Stomach (tissue), 9 donors: Measurements from ENCODE around the gene ASAP2. TPM values are rescaled to one million over a fixed set of nuclear protein-coding genes. Genes with fewer than 3 reads are reported as not detected.

ENCODE experiments used
- DNase-seq, 2 donors: peaks; one replicate each; pipeline versions ENCODE4 v3.0.0 to v3.0.0-alpha.2; 2013 to 2019
- H3K27ac ChIP-seq, 5 donors: fragments of 200-600 bp in 4 of 5; sonication (generic) in 4 of 5; one replicate each; pipeline ENCODE4 v1.5.1; 2013 to 2019; ENCODE audit warnings: mild to moderate bottlenecking in 1 of 5, moderate library complexity in 1 of 5
- H3K27me3 ChIP-seq, 3 donors: fragments of 200-600 bp; sonication (generic); one replicate each; pipeline ENCODE4 v1.5.1; 2017 to 2019; ENCODE audit warnings: mixed run types in 1 of 3
- H3K36me3 ChIP-seq, 4 donors: fragments of 200-600 bp; sonication (generic); 1 replicate in 3 of 4; 2 replicates in 1 of 4; pipeline ENCODE4 v1.5.1; 2016 to 2019
- H3K4me1 ChIP-seq, 4 donors: fragments of 200-600 bp; sonication (generic); one replicate each; pipeline ENCODE4 v1.5.1; 2016 to 2019
- H3K4me3 ChIP-seq, 4 donors: fragments of 200-600 bp; sonication (generic) in 3 of 4; one replicate each; pipeline ENCODE4 v1.5.1; 2016 to 2019; ENCODE audit warnings: mild to moderate bottlenecking in 1 of 4
- H3K9me3 ChIP-seq, 4 donors: fragments of 200-600 bp; sonication (generic); one replicate each; pipeline ENCODE4 v1.5.1; 2016 to 2019
- EP300 ChIP-seq: sonication (generic); formaldehyde crosslinking; IDR thresholded peaks from one replicate; pipeline ENCODE4 v1.6.1; 2017; ENCODE audit warnings: antibody characterized with exemption
- POLR2A ChIP-seq, 4 donors: fragments of 450-650 bp; IDR thresholded peaks; one replicate each; pipeline ENCODE4 v1.6.1; 2016; ENCODE audit warnings: antibody characterized with exemption in 4 of 4, control low read depth in 2 of 4, mild to moderate bottlenecking in 1 of 4, moderate library complexity in 1 of 4
- POLR2AphosphoS5 ChIP-seq, 3 donors: sonication (generic); formaldehyde crosslinking; IDR thresholded peaks; one replicate each; pipeline ENCODE4 v1.6.1; 2016; ENCODE audit warnings: antibody characterized with exemption in 3 of 3
- WGBS, 5 donors: extraction: QIAGEN DNeasy Blood & Tissue Kit in 3 of 5; methylation state at CpG; one replicate each; pipeline versions ENCODE4 v1.1.5 to v1.1.7; 2013 to 2018; 5-methylcytosine and 5-hydroxymethylcytosine counted together
- intact Hi-C: fragments of 100-400 bp; cut with DNase I; formaldehyde crosslinking; loops from one replicate; pipeline ENCODE4 v1.15.1; 2023; ENCODE audit warnings: low total_unique reads
- polyA plus RNA-seq, 3 donors: library from polyadenylated mRNA; stranded (reverse); fragments of 200-250 nt; gene quantifications; one replicate each; pipeline ENCODE4 v1.2.3, GENCODE V29; 2013
- total RNA-seq, 5 donors: library from RNA; depleted of rRNA; stranded (reverse); fragments of >200 nt; gene quantifications; one replicate each; pipeline versions ENCODE4 v1.1.0 to v1.2.3, GENCODE V29; 2014 to 2016
- TF ChIP-seq, protein P1 (sequence below), 7 experiments: fragments of 450-650 bp in 4 of 7; fragments of 200-600 bp in 3 of 7; sonication (generic) in 3 of 7; IDR thresholded peaks; one replicate each; pipeline ENCODE4 v1.5.1; 2016 to 2019; ENCODE audit warnings: antibody characterized with exemption in 7 of 7, control low read depth in 2 of 7, mild to moderate bottlenecking in 1 of 7
- donor health status: healthy with polysubstance abuse.
- donor health status: Bipolar disorder and iron deficiency.
- donor health status: healthy.

The ASAP2 gene
- total and polyA plus RNA-seq, 8 donors: 9.7 to 55.4 (median 33.7) TPM

DNA sequence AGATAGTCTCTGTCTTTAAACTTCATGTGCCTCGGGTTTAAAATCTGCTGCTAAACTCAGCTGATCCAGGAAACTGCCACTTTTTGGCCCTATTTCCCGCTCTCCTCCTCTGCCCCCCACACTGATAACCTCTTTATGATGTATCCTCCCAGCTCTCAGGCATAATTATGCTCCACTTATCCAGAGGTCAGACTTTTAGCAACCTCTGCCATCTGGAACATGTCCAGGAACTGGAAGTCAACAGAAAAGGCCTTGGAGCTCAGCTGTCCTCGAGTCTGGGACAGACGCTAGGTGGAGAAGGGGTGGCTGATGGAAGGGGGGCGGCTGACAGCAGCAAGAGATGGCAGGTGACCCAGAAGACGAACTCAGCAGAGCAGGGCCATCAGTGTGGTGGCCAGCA, 41.2 kb downstream of the ASAP2 start:
- Histone ChIP-seq H3K27me3 (no peaks in the 10 kb centered on the region), H3K4me1 (peaks cover 37 to 91% (median 65%) of the 10 kb centered on the region in 4 donors), H3K27ac (peak overlapping the region; percentile 4 to 78 (median 43)), H3K9me3 (no peaks in the 10 kb centered on the region), H3K4me3 (no peak overlapping the region), H3K36me3 (no peaks in the 10 kb centered on the region)
- no peak for TF ChIP-seq EP300
- peak in 1 of 3 donors; percentile 32 for TF ChIP-seq POLR2AphosphoS5 (IDR thresholded peaks at IDR 0.05)
- intact Hi-C loops: no loop called here
- peak in 1 of 2 donors; percentile 52 for DNase-seq
- 29 to 45% (median 36%) methylated on average over 6 of the region's 6 CpGs for WGBS, 5 donors

DNA sequence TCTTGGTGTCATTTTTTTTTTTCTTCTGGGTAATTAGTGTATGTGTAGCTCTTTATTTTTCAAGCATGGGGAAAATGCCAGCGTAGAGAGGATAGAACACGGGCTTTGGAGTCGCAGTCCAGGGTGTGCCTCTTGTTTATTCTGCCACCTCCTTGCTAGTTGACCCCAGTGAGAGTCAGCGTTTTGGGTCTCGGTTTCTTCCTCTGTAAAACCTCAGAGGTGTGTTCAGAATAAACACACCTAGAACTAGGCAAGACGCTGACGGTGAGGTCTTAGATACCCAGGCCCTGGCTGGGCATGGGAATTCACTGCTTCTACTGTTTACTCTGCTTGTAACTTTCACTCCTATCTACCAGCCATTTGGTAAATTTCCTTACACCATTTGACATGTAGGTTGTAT, 41.8 kb downstream of the ASAP2 start:
- 35 to 80% (median 69%) methylated on average over 7 of the region's 7 CpGs for WGBS, 5 donors
- Histone ChIP-seq H3K4me3 (no peak overlapping the region), H3K27me3 (no peaks in the 10 kb centered on the region), H3K9me3 (no peaks in the 10 kb centered on the region), H3K27ac (peak overlapping the region in 3 of 5 donors; percentile 20 to 78 (median 49)), H3K36me3 (no peaks in the 10 kb centered on the region), H3K4me1 (peaks cover 37 to 90% (median 65%) of the 10 kb centered on the region in 4 donors)
- intact Hi-C loops: no loop called here
- no peak for DNase-seq
- TF ChIP-seq, protein P1, sequence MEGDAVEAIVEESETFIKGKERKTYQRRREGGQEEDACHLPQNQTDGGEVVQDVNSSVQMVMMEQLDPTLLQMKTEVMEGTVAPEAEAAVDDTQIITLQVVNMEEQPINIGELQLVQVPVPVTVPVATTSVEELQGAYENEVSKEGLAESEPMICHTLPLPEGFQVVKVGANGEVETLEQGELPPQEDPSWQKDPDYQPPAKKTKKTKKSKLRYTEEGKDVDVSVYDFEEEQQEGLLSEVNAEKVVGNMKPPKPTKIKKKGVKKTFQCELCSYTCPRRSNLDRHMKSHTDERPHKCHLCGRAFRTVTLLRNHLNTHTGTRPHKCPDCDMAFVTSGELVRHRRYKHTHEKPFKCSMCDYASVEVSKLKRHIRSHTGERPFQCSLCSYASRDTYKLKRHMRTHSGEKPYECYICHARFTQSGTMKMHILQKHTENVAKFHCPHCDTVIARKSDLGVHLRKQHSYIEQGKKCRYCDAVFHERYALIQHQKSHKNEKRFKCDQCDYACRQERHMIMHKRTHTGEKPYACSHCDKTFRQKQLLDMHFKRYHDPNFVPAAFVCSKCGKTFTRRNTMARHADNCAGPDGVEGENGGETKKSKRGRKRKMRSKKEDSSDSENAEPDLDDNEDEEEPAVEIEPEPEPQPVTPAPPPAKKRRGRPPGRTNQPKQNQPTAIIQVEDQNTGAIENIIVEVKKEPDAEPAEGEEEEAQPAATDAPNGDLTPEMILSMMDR (IDR thresholded peaks at IDR 0.05): no peak
- no peak for TF ChIP-seq EP300
- no peak for TF ChIP-seq POLR2A (IDR thresholded peaks at IDR 0.05)
- no peak for TF ChIP-seq POLR2AphosphoS5 (IDR thresholded peaks at IDR 0.05)

DNA sequence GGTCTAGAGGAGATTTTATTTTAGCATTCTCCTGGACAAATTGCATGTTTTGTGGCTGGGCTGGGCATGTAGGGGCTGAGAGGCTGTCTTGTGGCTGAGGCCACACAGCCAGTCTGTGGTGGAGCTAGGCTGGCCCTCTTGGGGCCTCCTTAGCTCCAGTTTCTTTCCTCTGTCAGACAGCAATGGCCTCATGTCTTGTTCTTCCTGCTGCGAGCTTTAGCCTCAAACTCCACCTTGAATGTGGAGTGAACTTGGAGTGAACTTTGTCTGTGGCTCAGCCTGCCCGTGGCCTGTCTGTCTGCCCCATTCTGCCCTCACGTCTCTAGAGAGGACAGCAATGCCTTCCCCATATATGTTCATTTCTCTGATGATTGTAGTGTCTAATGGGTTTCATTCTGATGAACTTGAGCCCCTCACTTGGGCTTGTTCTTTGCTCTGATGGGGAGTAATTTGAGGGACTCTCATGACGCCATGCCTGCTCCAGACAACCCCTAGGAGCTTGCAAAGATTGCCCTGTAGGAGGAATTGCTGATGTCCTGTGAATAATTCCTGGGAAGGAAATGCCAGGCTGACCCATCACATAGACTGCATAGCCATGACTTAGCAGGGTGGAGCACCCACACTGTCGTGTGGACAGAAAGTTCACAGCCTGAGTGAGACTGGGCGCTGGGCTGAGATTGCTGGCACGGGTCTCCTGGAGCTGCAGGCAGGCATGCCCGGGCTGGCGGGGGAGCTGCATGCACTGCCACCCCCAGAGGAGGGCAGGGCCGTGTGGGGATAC, 42.6 kb downstream of the ASAP2 start:
- Histone ChIP-seq H3K4me3 (no peak overlapping the region), H3K36me3 (no peaks in the 10 kb centered on the region), H3K27me3 (no peaks in the 10 kb centered on the region), H3K27ac (peak overlapping the region; percentile 29 to 78 (median 63)), H3K9me3 (no peaks in the 10 kb centered on the region), H3K4me1 (peaks cover 37 to 82% (median 65%) of the 10 kb centered on the region in 4 donors)
- DNase-seq: peak in 1 of 2 donors; percentile 60
- 45 to 69% (median 48%) methylated on average over 10 of the region's 10 CpGs for WGBS, 5 donors
- intact Hi-C loops: no loop called here
- TF ChIP-seq POLR2AphosphoS5 (IDR thresholded peaks at IDR 0.05) (peak in 2 of 3 donors; percentile 48 to 49), EP300 (no peak)

- Histone ChIP-seq H3K27ac (peak overlapping the region; percentile 47 to 78 (median 63)), H3K4me1 (peaks cover 37 to 74% (median 60%) of the 10 kb centered on the region in 4 donors), H3K27me3 (no peaks in the 10 kb centered on the region), H3K9me3 (no peaks in the 10 kb centered on the region), H3K36me3 (no peaks in the 10 kb centered on the region), H3K4me3 (no peak overlapping the region)
- no peak for TF ChIP-seq POLR2A (IDR thresholded peaks at IDR 0.05)
- TF ChIP-seq, protein P1 (IDR thresholded peaks at IDR 0.05): no peak
- no peak for TF ChIP-seq POLR2AphosphoS5 (IDR thresholded peaks at IDR 0.05)
- no peak for TF ChIP-seq EP300
- DNase-seq: no peak
- intact Hi-C loops: no loop called here
- 73 to 91% (median 77%) methylated on average over 4 of the region's 4 CpGs for WGBS, 5 donors
Observed at GRCh38 chr2:9250091-9250490, 43.5 kb downstream of the ASAP2 start.

DNA sequence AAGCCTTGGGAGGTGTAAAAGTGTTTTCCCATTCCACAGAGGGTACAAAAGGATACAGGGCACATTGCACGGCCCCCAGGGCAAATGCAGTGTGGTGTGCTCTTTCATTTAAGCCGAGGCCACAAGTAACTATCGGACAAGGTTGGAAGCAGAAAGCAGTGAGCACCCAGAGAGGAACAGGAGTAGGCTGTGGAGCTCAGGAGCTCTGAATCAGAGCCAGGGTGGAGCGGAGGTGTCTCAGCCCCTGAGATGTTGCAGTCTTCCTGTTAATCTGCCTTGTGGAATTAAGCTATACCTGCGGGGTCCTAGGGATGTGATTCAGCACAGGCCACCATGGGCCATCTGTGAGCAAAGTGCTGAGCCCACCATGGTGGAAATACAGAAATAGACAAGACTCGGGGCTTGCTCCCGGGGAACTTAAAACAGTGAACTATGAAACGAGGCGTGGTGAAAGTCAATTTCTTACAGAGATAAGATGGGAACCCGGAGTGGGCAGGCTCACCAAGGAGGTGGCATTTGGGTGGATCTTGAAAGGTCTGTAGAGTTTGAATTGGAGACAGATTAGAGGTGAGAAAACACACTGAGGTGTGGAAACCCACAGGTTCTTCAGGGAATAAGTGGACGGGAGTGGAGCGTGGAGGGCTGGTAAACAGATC, 44.0 kb downstream of the ASAP2 start:
- Histone ChIP-seq H3K9me3 (no peaks in the 10 kb centered on the region), H3K27me3 (no peaks in the 10 kb centered on the region), H3K4me1 (peaks cover 35 to 72% (median 56%) of the 10 kb centered on the region in 4 donors), H3K4me3 (no peak overlapping the region), H3K27ac (peak overlapping the region; percentile 47 to 78 (median 63)), H3K36me3 (no peaks in the 10 kb centered on the region)
- DNase-seq: peak in 1 of 2 donors; percentile 45
- WGBS, 5 donors: 40 to 68% (median 48%) methylated on average over 11 to 12 of the region's 12 CpGs
- intact Hi-C loops: no loop called here
- TF ChIP-seq POLR2A (IDR thresholded peaks at IDR 0.05) (no peak), EP300 (no peak), POLR2AphosphoS5 (IDR thresholded peaks at IDR 0.05) (no peak)
- TF ChIP-seq, protein P1 (IDR thresholded peaks at IDR 0.05): no peak
